Osteoblast (primary cell): ENCODE results near the gene CLK4. TPM values are rescaled to one million over a fixed set of nuclear protein-coding genes. Genes with fewer than 3 reads are reported as not detected.
A peak's percentile ranks its signal among the peaks of the same experiment; 100 is the strongest.

ENCODE experiments used
- DNase-seq: peaks from one replicate; pipeline ENCODE4 v3.0.0; 2011; ENCODE audit warnings: low spot score, mixed read lengths; ENCODE audit not compliant: insufficient read length; ENCODE audit errors: missing footprints
- H2AFZ ChIP-seq: 2 replicates; pipeline ENCODE4 v1.6.0; 2011; ENCODE audit warnings: mild to moderate bottlenecking, low read length
- H3K27ac ChIP-seq: 2 replicates; pipeline ENCODE4 v1.5.1; 2011; ENCODE audit warnings: mild to moderate bottlenecking, low read depth, low read length, moderate library complexity
- H3K27me3 ChIP-seq: 2 replicates; pipeline ENCODE4 v1.6.0; 2012; ENCODE audit warnings: mild to moderate bottlenecking, control low read depth, inconsistent platforms, low read length, moderate library complexity; ENCODE audit not compliant: insufficient read depth
- H3K36me3 ChIP-seq: 2 replicates; pipeline ENCODE4 v1.5.1; 2011; ENCODE audit warnings: mild to moderate bottlenecking, low read length, control low read depth, moderate library complexity; ENCODE audit not compliant: insufficient read depth
- H3K4me1 ChIP-seq: 2 replicates; pipeline ENCODE4 v1.5.1; 2011; ENCODE audit warnings: mild to moderate bottlenecking, low read length, control low read depth, moderate library complexity; ENCODE audit not compliant: insufficient read depth
- H3K4me2 ChIP-seq: 2 replicates; pipeline ENCODE4 v1.6.0; 2011; ENCODE audit warnings: mild to moderate bottlenecking, low read length; ENCODE audit not compliant: insufficient read depth
- H3K4me3 ChIP-seq: fragments of 200-600 bp; sonication (generic); 3 replicates; pipeline ENCODE4 v1.5.1; 2012; ENCODE audit warnings: mild to moderate bottlenecking, low read length, inconsistent platforms; ENCODE audit not compliant: insufficient read depth
- H3K79me2 ChIP-seq: 2 replicates; pipeline ENCODE4 v1.6.0; 2012; ENCODE audit warnings: mild to moderate bottlenecking, low read length, control low read depth, inconsistent platforms; ENCODE audit not compliant: insufficient read depth
- H3K9me3 ChIP-seq: 2 replicates; pipeline ENCODE4 v1.5.1; 2011; ENCODE audit warnings: low read depth, low read length, control low read depth
- H4K20me1 ChIP-seq: 2 replicates; pipeline ENCODE4 v1.6.0; 2012; ENCODE audit warnings: mild to moderate bottlenecking, low read length, control low read depth; ENCODE audit not compliant: insufficient read depth
- total RNA-seq: library from RNA; depleted of rRNA; stranded (reverse); fragments of >200 nt; gene quantifications from 2 replicates; pipeline ENCODE4 v1.2.3, GENCODE V29; 2012
- TF ChIP-seq, protein P1 (sequence below): IDR thresholded peaks from 2 replicates; pipeline ENCODE4 v1.5.1; 2011; ENCODE audit warnings: mild to moderate bottlenecking, low read depth, low read length, moderate library complexity; ENCODE audit errors: extremely low read depth

Gene CLK4
- total RNA-seq, 1 donor = 33.3 TPM

DNA sequence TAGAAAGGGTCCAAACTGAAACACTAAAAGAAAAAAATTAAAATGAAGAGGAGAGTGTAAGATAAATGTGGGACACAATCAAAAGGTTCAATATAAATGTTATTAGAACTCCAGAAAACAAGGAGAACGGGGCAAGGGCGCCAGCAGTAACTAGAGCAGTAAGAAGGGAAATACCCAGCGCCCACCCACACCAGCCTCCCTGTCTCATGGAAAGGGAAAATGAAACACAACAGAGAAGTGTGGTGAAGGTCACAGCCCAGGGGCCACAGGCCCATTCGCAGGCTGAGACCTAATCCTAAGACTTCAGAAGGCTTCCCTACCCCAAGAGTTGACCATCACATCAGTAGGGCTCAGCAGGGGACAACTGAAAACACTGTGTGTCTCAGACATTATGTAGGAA lies 45.8 kb upstream of the CLK4 start:
- no peak overlapping the region for H3K4me2 ChIP-seq
- no peak overlapping the region for H2AFZ ChIP-seq
- no peak overlapping the region for H3K4me3 ChIP-seq
- peaks cover 2% of the 10 kb centered on the region for H3K9me3 ChIP-seq
- no peak overlapping the region for H3K27ac ChIP-seq
- no peaks in the 10 kb centered on the region for H3K79me2 ChIP-seq
- H3K36me3 ChIP-seq = no peaks in the 10 kb centered on the region
- H3K4me1 ChIP-seq = no peaks in the 10 kb centered on the region
- no peak for DNase-seq
- H3K27me3 ChIP-seq = no peaks in the 10 kb centered on the region
- no peaks in the 10 kb centered on the region for H4K20me1 ChIP-seq
- TF ChIP-seq, protein P1, sequence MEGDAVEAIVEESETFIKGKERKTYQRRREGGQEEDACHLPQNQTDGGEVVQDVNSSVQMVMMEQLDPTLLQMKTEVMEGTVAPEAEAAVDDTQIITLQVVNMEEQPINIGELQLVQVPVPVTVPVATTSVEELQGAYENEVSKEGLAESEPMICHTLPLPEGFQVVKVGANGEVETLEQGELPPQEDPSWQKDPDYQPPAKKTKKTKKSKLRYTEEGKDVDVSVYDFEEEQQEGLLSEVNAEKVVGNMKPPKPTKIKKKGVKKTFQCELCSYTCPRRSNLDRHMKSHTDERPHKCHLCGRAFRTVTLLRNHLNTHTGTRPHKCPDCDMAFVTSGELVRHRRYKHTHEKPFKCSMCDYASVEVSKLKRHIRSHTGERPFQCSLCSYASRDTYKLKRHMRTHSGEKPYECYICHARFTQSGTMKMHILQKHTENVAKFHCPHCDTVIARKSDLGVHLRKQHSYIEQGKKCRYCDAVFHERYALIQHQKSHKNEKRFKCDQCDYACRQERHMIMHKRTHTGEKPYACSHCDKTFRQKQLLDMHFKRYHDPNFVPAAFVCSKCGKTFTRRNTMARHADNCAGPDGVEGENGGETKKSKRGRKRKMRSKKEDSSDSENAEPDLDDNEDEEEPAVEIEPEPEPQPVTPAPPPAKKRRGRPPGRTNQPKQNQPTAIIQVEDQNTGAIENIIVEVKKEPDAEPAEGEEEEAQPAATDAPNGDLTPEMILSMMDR = no peak

DNA sequence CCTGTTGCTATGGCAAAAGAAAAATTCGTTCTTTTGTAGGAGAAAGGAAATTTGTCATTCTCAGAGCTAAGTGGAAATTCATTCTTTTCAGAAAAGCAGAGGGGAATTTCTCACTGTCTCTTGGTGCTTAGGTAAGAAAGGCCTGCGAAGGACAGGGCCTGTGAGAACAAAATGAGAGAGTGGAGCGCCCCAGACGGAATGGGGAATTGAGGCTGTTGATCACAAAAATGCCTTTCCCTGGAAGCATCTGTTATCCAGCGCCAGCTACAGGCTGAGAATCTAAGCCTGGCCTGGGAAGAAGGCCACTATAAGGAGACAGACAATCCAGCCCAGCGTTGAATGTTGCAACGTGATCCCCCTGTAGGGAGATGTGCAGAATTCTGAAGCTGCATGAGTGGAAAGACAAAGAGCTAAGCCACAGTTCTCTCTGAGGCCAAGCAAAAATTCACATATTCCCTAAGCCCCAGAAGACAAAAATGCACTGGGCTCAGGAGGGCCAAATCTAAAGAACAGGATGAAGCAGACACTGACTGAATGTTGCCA lies 44.8 kb upstream of the CLK4 start:
- Histone ChIP-seq H3K9me3 (peaks cover 2% of the 10 kb centered on the region), H3K4me1 (no peaks in the 10 kb centered on the region), H3K4me3 (no peak overlapping the region), H3K27ac (no peak overlapping the region), H3K79me2 (no peaks in the 10 kb centered on the region), H3K36me3 (no peaks in the 10 kb centered on the region), H3K27me3 (no peaks in the 10 kb centered on the region), H2AFZ (no peak overlapping the region), H3K4me2 (no peak overlapping the region), H4K20me1 (no peaks in the 10 kb centered on the region)
- no peak for DNase-seq
- TF ChIP-seq, protein P1 = no peak

DNA sequence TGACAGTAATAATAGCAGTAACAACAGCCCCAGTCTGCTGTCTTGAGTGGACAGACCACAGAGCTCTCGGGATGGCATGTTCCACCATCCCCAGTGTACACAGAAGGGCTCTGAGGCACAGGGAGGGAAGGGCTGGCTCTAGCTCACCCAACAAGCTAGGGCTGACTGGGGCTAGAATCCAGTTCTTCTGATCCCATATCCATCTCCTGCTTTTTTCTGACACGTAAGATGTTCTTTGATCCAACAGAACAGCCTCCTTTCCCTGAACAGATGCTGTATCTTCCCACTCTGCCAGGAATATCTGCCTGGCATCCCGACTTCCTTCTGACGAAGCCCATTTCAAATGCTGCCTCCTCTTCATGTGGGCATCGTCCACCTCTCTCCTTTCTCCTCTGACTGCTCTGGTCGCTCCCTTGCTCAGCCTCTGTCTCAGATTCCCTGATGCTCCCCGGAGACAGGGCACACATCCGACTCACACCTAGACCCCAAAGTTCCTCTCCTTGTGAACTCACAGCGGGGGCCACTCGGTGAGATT lies 43.6 kb upstream of the CLK4 start:
- no peaks in the 10 kb centered on the region for H3K79me2 ChIP-seq
- no peak overlapping the region for H3K4me2 ChIP-seq
- TF ChIP-seq, protein P1 = no peak
- no peak for DNase-seq
- no peaks in the 10 kb centered on the region for H3K36me3 ChIP-seq
- no peak overlapping the region for H3K4me3 ChIP-seq
- H3K27ac ChIP-seq = no peak overlapping the region
- no peak overlapping the region for H2AFZ ChIP-seq
- no peaks in the 10 kb centered on the region for H4K20me1 ChIP-seq
- H3K9me3 ChIP-seq = peaks cover 2% of the 10 kb centered on the region
- no peaks in the 10 kb centered on the region for H3K4me1 ChIP-seq
- no peaks in the 10 kb centered on the region for H3K27me3 ChIP-seq

DNA sequence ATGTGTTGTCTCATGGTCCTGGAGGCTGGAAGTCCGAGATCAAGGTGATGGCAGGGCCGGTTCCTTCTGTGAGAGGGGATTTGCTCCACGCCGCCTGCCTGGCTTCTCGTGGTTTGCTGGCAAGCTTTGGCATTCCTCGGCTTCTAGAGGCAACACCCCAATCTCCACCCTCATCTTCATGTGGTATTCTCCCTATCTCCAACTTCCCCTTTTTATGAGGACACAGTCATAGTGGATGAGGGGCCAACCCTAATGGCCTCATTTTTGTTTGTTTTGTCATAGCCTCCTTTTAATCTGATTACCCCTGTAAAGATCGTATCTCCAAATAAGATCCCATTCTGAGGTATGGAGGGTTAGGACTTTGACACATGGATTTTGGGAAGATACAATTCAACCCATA lies 41.7 kb upstream of the CLK4 start:
- H3K4me3 ChIP-seq = no peak overlapping the region
- TF ChIP-seq, protein P1 = no peak

More for the DNA sequence above, 41.7 kb upstream of the CLK4 start:
- Histone ChIP-seq H4K20me1 (no peaks in the 10 kb centered on the region), H3K4me2 (no peak overlapping the region), H3K27me3 (no peaks in the 10 kb centered on the region), H3K4me1 (no peaks in the 10 kb centered on the region), H2AFZ (no peak overlapping the region), H3K36me3 (no peaks in the 10 kb centered on the region), H3K79me2 (no peaks in the 10 kb centered on the region), H3K27ac (no peak overlapping the region), H3K9me3 (peaks cover 2% of the 10 kb centered on the region)
- DNase-seq = peak; percentile 29
